Measurements from ENCODE around the gene MRTO4. TPM values are rescaled to one million over a fixed set of nuclear protein-coding genes. Genes with fewer than 3 reads are reported as not detected.

MRTO4 gene
- polyA plus RNA-seq, 5 donors = 28.0 to 37.5 (median 29.9) TPM

- DNase-seq = no peak
These were observed 57.7 kb downstream of the MRTO4 start for GRCh38 chr1:19309123-19309813.

Other genes with a start within 250 kb of the MRTO4 start
- 100 to 1,000 TPM in 3 of 5 donors, 10 to 100 TPM in 2; 90.8 to 116 (median 102) TPM for gene UBR4, start 41.5 kb upstream of the MRTO4 start, polyA plus RNA-seq (ENCODE audit: insufficient read depth in 1 of 5, insufficient read length in 5 of 5, low replicate concordance in 1 of 5)
- 10 to 100 TPM; 38.6 to 52.2 (median 50.6) TPM for gene EMC1, start 281 bp upstream of the MRTO4 start, polyA plus RNA-seq (ENCODE audit: insufficient read depth in 1 of 5, insufficient read length in 5 of 5, low replicate concordance in 1 of 5)
- gene AKR7A3, start 37.0 kb downstream of the MRTO4 start, polyA plus RNA-seq (ENCODE audit: insufficient read depth in 1 of 5, insufficient read length in 5 of 5, low replicate concordance in 1 of 5) = 1 to 10 TPM in 4 of 5 donors, under 1 TPM in 1; 0.86 to 2.4 (median 1.9) TPM
- gene AKR7A2, start 60.3 kb downstream of the MRTO4 start, polyA plus RNA-seq (ENCODE audit: insufficient read depth in 1 of 5, insufficient read length in 5 of 5, low replicate concordance in 1 of 5) = 10 to 100 TPM; 57.5 to 78.6 (median 66.4) TPM
- gene SLC66A1, start 60.5 kb downstream of the MRTO4 start, polyA plus RNA-seq (ENCODE audit: insufficient read depth in 1 of 5, insufficient read length in 5 of 5, low replicate concordance in 1 of 5) = 10 to 100 TPM in 1 of 5 donors, 1 to 10 TPM in 4; 8.3 to 11.0 (median 8.6) TPM
- gene CAPZB, start 233.7 kb downstream of the MRTO4 start, polyA plus RNA-seq (ENCODE audit: insufficient read depth in 1 of 5, insufficient read length in 5 of 5, low replicate concordance in 1 of 5) = 100 to 1,000 TPM; 218 to 320 (median 235) TPM